Suprapubic skin (tissue), 4 donors: Measurements from ENCODE around the gene TNS3. TPM values are rescaled to one million over a fixed set of nuclear protein-coding genes. Genes with fewer than 3 reads are reported as not detected.

Experiments used
- DNase-seq, 2 donors: peaks; one replicate each; pipeline ENCODE4 v3.0.0-alpha.2; 2019; ENCODE audit warnings: low spot score in 2 of 2
- H3K27ac ChIP-seq: fragments of 200-600 bp; sonication (generic); one replicate; pipeline ENCODE4 v1.5.1; 2019
- H3K27me3 ChIP-seq: fragments of 200-600 bp; sonication (generic); one replicate; pipeline ENCODE4 v1.5.1; 2019
- H3K36me3 ChIP-seq: fragments of 200-600 bp; sonication (generic); one replicate; pipeline ENCODE4 v1.5.1; 2019
- H3K4me1 ChIP-seq: fragments of 200-600 bp; sonication (generic); one replicate; pipeline ENCODE4 v1.5.1; 2019
- H3K4me3 ChIP-seq: fragments of 200-600 bp; sonication (generic); one replicate; pipeline ENCODE4 v1.5.1; 2019; ENCODE audit warnings: mild to moderate bottlenecking
- H3K9me3 ChIP-seq: fragments of 200-600 bp; sonication (generic); one replicate; pipeline ENCODE4 v1.5.1; 2019
- CTCF ChIP-seq, 2 donors: fragments of 200-600 bp in 1 of 2; fragments of 450-650 bp in 1 of 2; sonication (generic) in 1 of 2; IDR thresholded peaks; one replicate each; pipeline ENCODE4 v1.5.1; 2016 to 2019; ENCODE audit warnings: antibody characterized with exemption in 2 of 2, mild to moderate bottlenecking in 1 of 2, moderate library complexity in 1 of 2
- EP300 ChIP-seq: sonication (generic); formaldehyde crosslinking; IDR thresholded peaks from one replicate; pipeline ENCODE4 v1.6.1; 2017; ENCODE audit warnings: antibody characterized with exemption
- POLR2A ChIP-seq, 2 donors: fragments of 450-650 bp; IDR thresholded peaks; one replicate each; pipeline ENCODE4 v1.6.1; 2017; ENCODE audit warnings: antibody characterized with exemption in 2 of 2, mild to moderate bottlenecking in 2 of 2, moderate library complexity in 2 of 2
- POLR2AphosphoS5 ChIP-seq, 3 donors: sonication (generic); formaldehyde crosslinking; IDR thresholded peaks; one replicate each; pipeline ENCODE4 v1.6.1; 2017; ENCODE audit warnings: antibody characterized with exemption in 3 of 3
- WGBS: methylation state at CpG from one replicate; pipeline ENCODE4 v1.1.5; 2018; 5-methylcytosine and 5-hydroxymethylcytosine counted together
- total RNA-seq, 4 donors: library from RNA; depleted of rRNA; stranded (reverse); fragments of >200 nt; gene quantifications; one replicate each; pipeline ENCODE4 v1.1.0, GENCODE V29; 2016

TNS3 gene
- total RNA-seq, 4 donors from 2014 or later, result 14.3 to 53.0 (median 31.9) TPM

- WGBS, result 68% methylated on average over 8 of the region's 8 CpGs
- no peaks in the 10 kb centered on the region for H3K36me3 ChIP-seq
- peak in 1 of 2 donors; percentile 60 for DNase-seq
- H3K4me3 ChIP-seq, result no peak overlapping the region
- H3K27me3 ChIP-seq, result no peaks in the 10 kb centered on the region
- peaks cover 43% of the 10 kb centered on the region for H3K4me1 ChIP-seq
- no peak for TF ChIP-seq POLR2AphosphoS5 (IDR thresholded peaks at IDR 0.05)
- no peak for TF ChIP-seq CTCF (IDR thresholded peaks at IDR 0.05)
- no peak for TF ChIP-seq EP300
- H3K9me3 ChIP-seq, result no peaks in the 10 kb centered on the region
- no peak overlapping the region for H3K27ac ChIP-seq
Observed at GRCh38 chr7:47332213-47332612, 249.7 kb downstream of the TNS3 start.

- no peaks in the 10 kb centered on the region for H3K9me3 ChIP-seq
- no peaks in the 10 kb centered on the region for H3K36me3 ChIP-seq
- no peak for TF ChIP-seq POLR2A (IDR thresholded peaks at IDR 0.05)
- TF ChIP-seq EP300, result no peak
- no peak for TF ChIP-seq POLR2AphosphoS5 (IDR thresholded peaks at IDR 0.05)
- no peak for TF ChIP-seq CTCF (IDR thresholded peaks at IDR 0.05)
- DNase-seq, result peak in 1 of 2 donors; percentile 56
- peaks cover 46% of the 10 kb centered on the region for H3K4me1 ChIP-seq
- no peaks in the 10 kb centered on the region for H3K27me3 ChIP-seq
- 88% methylated on average over 6 of the region's 6 CpGs for WGBS
- H3K27ac ChIP-seq, result no peak overlapping the region
- no peak overlapping the region for H3K4me3 ChIP-seq
Observed at GRCh38 chr7:47331179-47331565, 250.7 kb downstream of the TNS3 start.

- Histone ChIP-seq H3K9me3 (no peaks in the 10 kb centered on the region), H3K27me3 (no peaks in the 10 kb centered on the region), H3K4me3 (no peak overlapping the region), H3K36me3 (no peaks in the 10 kb centered on the region), H3K4me1 (peaks cover 45% of the 10 kb centered on the region), H3K27ac (no peak overlapping the region)
- TF ChIP-seq CTCF (IDR thresholded peaks at IDR 0.05), result no peak
- no peak for TF ChIP-seq POLR2AphosphoS5 (IDR thresholded peaks at IDR 0.05)
- no peak for TF ChIP-seq EP300
- DNase-seq, result peak in 1 of 2 donors; percentile 77
- WGBS, result 91% methylated on average over 16 of the region's 16 CpGs
Observed at GRCh38 chr7:47330561-47331178, 251.2 kb downstream of the TNS3 start.

DNA sequence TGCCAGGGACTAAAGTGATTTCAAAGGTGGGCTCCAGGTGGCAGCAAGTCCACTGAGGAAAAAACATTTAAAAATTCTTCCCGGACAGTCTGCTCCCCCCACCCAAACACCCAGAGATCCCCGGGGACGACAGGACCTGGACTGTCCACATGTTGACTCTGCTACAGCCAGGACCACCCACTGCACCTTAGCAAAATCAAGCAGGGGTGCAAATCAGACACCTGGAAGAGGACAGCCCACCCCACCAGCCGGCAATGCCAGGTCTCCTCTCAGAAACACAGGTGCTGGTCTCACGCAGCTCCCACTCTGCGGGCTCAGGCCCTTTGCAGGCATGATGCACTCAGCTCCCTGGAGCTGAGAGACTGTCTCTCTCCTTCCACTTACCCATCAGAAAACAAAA is 251.9 kb downstream of the TNS3 start:
- Histone ChIP-seq H3K27me3 (no peaks in the 10 kb centered on the region), H3K9me3 (no peaks in the 10 kb centered on the region), H3K36me3 (no peaks in the 10 kb centered on the region), H3K4me3 (no peak overlapping the region), H3K4me1 (peaks cover 41% of the 10 kb centered on the region), H3K27ac (no peak overlapping the region)
- TF ChIP-seq EP300 (no peak), POLR2AphosphoS5 (IDR thresholded peaks at IDR 0.05) (no peak), POLR2A (IDR thresholded peaks at IDR 0.05) (no peak), CTCF (IDR thresholded peaks at IDR 0.05) (no peak)
- WGBS, result 94% methylated on average over 3 of the region's 6 CpGs
- DNase-seq, result peak in 1 of 2 donors; percentile 31

DNA sequence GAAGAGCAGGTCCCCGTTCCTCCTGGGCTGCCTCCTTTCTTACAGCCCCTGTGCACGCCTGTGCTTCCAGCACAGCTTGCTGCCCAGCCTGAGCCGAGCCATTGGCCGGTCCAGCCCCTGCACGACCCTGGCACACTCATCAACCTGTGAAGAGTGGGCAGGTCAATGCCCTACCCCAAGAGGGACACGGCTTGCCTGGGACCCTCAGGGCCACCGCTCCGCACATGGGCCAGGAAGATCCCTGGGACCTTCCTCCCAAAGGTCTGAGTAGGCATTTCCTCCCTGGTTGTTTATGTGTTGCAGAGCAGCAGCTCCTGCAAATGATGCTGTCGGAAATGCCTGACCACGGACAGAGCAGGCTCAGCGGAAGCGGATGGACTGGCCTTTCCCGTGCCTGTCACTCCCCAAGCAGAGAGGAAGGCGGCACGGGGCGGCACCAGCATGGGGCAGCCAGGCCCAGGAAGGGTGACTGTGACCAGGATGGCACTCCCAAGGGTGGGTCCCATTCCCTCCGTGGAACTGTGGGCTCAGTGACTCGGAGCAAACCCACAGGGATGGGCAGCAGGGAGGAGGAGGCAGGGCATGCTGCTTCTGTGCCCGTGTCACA is 252.5 kb downstream of the TNS3 start:
- Histone ChIP-seq H3K27ac (peak overlapping the region; percentile 48), H3K27me3 (no peaks in the 10 kb centered on the region), H3K36me3 (no peaks in the 10 kb centered on the region), H3K4me1 (peaks cover 41% of the 10 kb centered on the region), H3K9me3 (no peaks in the 10 kb centered on the region), H3K4me3 (no peak overlapping the region)
- DNase-seq, result peak in 1 of 2 donors; percentile 74
- TF ChIP-seq POLR2AphosphoS5 (IDR thresholded peaks at IDR 0.05) (no peak), EP300 (no peak), POLR2A (IDR thresholded peaks at IDR 0.05) (no peak), CTCF (IDR thresholded peaks at IDR 0.05) (no peak)
- 73% methylated on average over 15 of the region's 19 CpGs for WGBS
